RWPE1 (cell line): ENCODE measurements around the gene C3orf20.

Experiments used
- CTCF ChIA-PET: fragments of 350-600 bp; sonication (Branson Sonifier 250); formaldehyde crosslinking; extraction: SDS; loops from one replicate; lab custom pipeline; 2021; lab: Yijun Ruan, JAX
- POLR2A ChIA-PET: fragments of 400-600 bp; formaldehyde crosslinking; extraction: SDS; loops from one replicate; lab custom pipeline; 2020; ENCODE audit warnings: antibody characterized with exemption; ENCODE audit not compliant: low non-redundant PET; lab: Yijun Ruan, JAX
- DNase-seq: peaks from one replicate; pipeline ENCODE4 v3.0.0; 2012; ENCODE audit warnings: low spot score
- H3K27ac ChIP-seq: fragments of 450-650 bp; 2 replicates; pipeline ENCODE4 v1.5.1; 2017
- CTCF ChIP-seq: fragments of 450-650 bp; conservative IDR thresholded peaks from 2 replicates; pipeline ENCODE4 v1.5.1; 2017; ENCODE audit warnings: low read depth, mild to moderate bottlenecking

Gene C3orf20

GRCh38 chr3:14717307-14717706 is 42.4 kb downstream of the C3orf20 start:
- ChIA-PET CTCF (no interaction called here), POLR2A (no interaction called here)
- H3K27ac ChIP-seq: no peak overlapping the region
- DNase-seq: no peak
- TF ChIP-seq CTCF: no peak

GRCh38 chr3:14718539-14718938 is 43.6 kb downstream of the C3orf20 start:
- CTCF ChIA-PET: no interaction called here
- H3K27ac ChIP-seq: no peak overlapping the region
- TF ChIP-seq CTCF: no peak
- POLR2A ChIA-PET: no interaction called here
- DNase-seq: no peak

- ChIA-PET CTCF (no interaction called here), POLR2A (interaction anchor here (0.6 kb wide), 1 partner anchor 15 kb away, joined by 3 read pairs; no protein-coding TSS in a partner anchor)
- TF ChIP-seq CTCF: no peak
These were observed 44.1 kb downstream of the C3orf20 start for GRCh38 chr3:14719006-14719405.

GRCh38 chr3:14721126-14721864 is 46.4 kb downstream of the C3orf20 start:
- ChIA-PET CTCF (no interaction called here), POLR2A (no interaction called here)
- H3K27ac ChIP-seq: no peak overlapping the region
- DNase-seq: no peak
- no peak for TF ChIP-seq CTCF

More at GRCh38 chr3:14719006-14719405, 44.1 kb downstream of the C3orf20 start:
- no peak overlapping the region for H3K27ac ChIP-seq
- no peak for DNase-seq

- no peak for DNase-seq
- TF ChIP-seq CTCF: no peak
- ChIA-PET CTCF (no interaction called here), POLR2A (no interaction called here)
- H3K27ac ChIP-seq: no peak overlapping the region
These were observed 50.1 kb downstream of the C3orf20 start for GRCh38 chr3:14725013-14725412.

- no peak for TF ChIP-seq CTCF
- DNase-seq: no peak
- ChIA-PET POLR2A (no interaction called here), CTCF (no interaction called here)
- no peak overlapping the region for H3K27ac ChIP-seq
These were observed 50.9 kb downstream of the C3orf20 start for GRCh38 chr3:14725564-14726440.
